Dendritic cell treated with granulocyte-macrophage colony-stimulating factor and Interleukin-4, amounts not matched to agents 40 ng/mL and 50 ng/mL, for 4 days (primary cell): ENCODE results near the gene DNASE2B.

Experiments used
- H3K27ac Mint-ChIP-seq: one replicate; pipeline ENCODE4 v1.8.0; 2022; ENCODE audit warnings: mild to moderate bottlenecking, mixed read lengths
- H3K27me3 Mint-ChIP-seq: one replicate; pipeline ENCODE4 v1.8.0; 2022; ENCODE audit warnings: mild to moderate bottlenecking, mixed read lengths
- H3K36me3 Mint-ChIP-seq: one replicate; pipeline ENCODE4 v1.8.0; 2022; ENCODE audit warnings: low read depth, mixed read lengths
- H3K4me1 Mint-ChIP-seq: one replicate; pipeline ENCODE4 v1.8.0; 2022; ENCODE audit warnings: low read depth, mixed read lengths
- H3K4me3 Mint-ChIP-seq: one replicate; pipeline ENCODE4 v1.8.0; 2022; ENCODE audit warnings: mild to moderate bottlenecking, moderate library complexity, mixed read lengths
- H3K9me3 Mint-ChIP-seq: one replicate; pipeline ENCODE4 v1.8.0; 2022; ENCODE audit warnings: mixed read lengths
- intact Hi-C: fragments of 100-400 bp; cut with micrococcal nuclease; formaldehyde crosslinking; loops from one replicate; pipeline ENCODE4 v1.15.0; 2022

The DNASE2B gene

DNA sequence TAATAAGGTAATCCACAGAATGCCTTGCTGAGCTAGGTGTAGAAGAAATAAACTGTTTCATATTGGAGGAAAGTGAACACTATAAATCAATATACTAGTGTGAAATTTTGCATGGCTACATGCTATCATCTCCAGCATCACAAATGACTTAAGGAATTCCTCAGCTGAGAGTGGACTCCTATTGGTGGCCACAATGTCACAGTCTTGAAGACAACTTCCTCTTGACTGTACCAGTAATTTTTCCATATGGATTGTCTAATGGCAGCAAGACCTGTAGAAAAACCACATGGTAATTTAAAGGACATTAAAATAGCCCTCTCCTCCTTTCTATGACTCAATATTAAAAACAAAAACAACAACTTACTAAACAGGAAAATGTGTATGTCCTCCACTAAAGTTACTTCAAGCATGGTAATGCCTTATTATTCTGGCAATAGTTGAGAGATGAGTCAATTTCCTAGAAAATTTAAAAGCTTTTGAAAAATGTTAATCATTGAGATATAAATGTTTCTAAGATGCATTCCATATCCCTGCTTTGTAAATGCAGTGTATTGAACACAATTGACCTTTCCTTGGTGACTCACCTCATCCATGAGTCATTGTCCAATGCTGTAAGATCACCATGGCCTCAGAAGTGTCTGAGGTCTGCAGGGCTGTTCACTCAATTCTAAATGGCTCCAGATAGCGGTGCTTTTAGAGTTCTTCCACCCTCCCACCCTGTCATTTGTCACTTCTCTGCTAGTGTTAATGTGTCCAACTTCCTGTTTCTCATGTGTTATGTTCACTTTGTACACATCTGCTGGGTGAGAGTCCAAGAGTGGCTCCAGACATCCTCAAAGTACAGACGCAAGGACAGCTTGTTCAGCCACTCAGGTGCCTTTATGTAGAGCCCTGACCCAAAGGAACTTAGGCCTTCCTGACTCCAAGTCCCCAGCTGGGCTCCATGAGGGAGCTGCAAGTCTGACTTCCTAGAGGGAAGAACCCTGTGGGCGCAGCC lies 32.8 kb upstream of the DNASE2B start:
- intact Hi-C loops, result no loop called here
- Mint-ChIP-seq H3K27ac (no peak overlapping the region), H3K4me1 (peaks cover 17% of the 10 kb centered on the region), H3K4me3 (no peak overlapping the region), H3K27me3 (no peaks in the 10 kb centered on the region), H3K9me3 (no peaks in the 10 kb centered on the region), H3K36me3 (no peaks in the 10 kb centered on the region)

DNA sequence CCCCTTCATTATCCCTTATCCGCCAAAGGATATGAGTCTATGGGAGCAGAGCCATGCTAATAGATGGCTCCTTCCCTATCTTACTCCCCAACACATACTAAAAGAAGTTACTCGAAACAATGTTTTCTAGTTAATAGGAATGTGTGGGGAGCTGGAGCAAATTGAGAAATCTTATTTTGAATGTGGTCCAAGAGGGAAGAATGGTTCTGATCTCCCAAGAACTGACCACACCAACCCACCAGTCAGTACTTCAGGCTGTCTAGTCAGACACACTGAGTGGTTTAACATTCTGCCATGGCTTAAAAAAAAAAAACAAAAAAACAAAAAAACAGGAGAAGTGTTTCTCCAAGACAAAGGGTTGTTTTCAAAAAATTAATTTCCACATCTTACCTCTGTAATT lies 31.5 kb upstream of the DNASE2B start:
- no peak overlapping the region for H3K27ac Mint-ChIP-seq

GRCh38 chr1:84367219-84367618 lies 31.1 kb upstream of the DNASE2B start:
- H3K27me3 Mint-ChIP-seq, result no peaks in the 10 kb centered on the region
- H3K4me3 Mint-ChIP-seq, result no peak overlapping the region
- H3K4me1 Mint-ChIP-seq, result peaks cover 17% of the 10 kb centered on the region
- H3K27ac Mint-ChIP-seq, result no peak overlapping the region
- H3K36me3 Mint-ChIP-seq, result no peaks in the 10 kb centered on the region
- intact Hi-C loops, result no loop called here
- no peaks in the 10 kb centered on the region for H3K9me3 Mint-ChIP-seq

More for the DNA sequence above, 31.5 kb upstream of the DNASE2B start:
- peaks cover 17% of the 10 kb centered on the region for H3K4me1 Mint-ChIP-seq
- no peak overlapping the region for H3K4me3 Mint-ChIP-seq
- no peaks in the 10 kb centered on the region for H3K27me3 Mint-ChIP-seq
- no peaks in the 10 kb centered on the region for H3K36me3 Mint-ChIP-seq
- H3K9me3 Mint-ChIP-seq, result no peaks in the 10 kb centered on the region
- intact Hi-C loops, result no loop called here

- Mint-ChIP-seq H3K27me3 (no peaks in the 10 kb centered on the region), H3K4me3 (no peak overlapping the region), H3K27ac (no peak overlapping the region), H3K36me3 (no peaks in the 10 kb centered on the region), H3K4me1 (peaks cover 10% of the 10 kb centered on the region), H3K9me3 (no peaks in the 10 kb centered on the region)
- intact Hi-C loops, result no loop called here
Observed at GRCh38 chr1:84368441-84368840, 29.8 kb upstream of the DNASE2B start.

DNA sequence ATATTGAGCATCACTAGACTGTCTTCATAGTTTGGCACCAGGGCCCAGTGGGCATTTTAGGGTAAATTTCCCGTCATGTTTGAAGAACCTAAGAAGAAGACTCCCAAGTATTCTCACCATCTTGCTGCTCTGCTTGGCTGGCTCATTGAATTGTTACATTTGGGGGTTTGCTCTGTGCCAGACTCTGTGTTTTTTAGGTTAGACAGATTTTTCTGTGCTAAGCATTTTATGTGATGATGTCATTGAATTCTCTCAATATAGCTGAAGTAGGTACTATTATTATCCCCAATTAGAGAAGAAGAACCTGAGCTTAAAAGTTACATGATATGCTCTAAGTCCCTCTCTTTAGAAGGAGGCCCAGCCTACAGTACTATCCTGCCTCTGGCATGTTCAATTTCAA lies 28.0 kb upstream of the DNASE2B start:
- no peaks in the 10 kb centered on the region for H3K36me3 Mint-ChIP-seq
- intact Hi-C loops, result no loop called here
- no peaks in the 10 kb centered on the region for H3K27me3 Mint-ChIP-seq
- peaks cover 16% of the 10 kb centered on the region for H3K4me1 Mint-ChIP-seq
- H3K27ac Mint-ChIP-seq, result no peak overlapping the region
- no peaks in the 10 kb centered on the region for H3K9me3 Mint-ChIP-seq
- H3K4me3 Mint-ChIP-seq, result no peak overlapping the region

DNA sequence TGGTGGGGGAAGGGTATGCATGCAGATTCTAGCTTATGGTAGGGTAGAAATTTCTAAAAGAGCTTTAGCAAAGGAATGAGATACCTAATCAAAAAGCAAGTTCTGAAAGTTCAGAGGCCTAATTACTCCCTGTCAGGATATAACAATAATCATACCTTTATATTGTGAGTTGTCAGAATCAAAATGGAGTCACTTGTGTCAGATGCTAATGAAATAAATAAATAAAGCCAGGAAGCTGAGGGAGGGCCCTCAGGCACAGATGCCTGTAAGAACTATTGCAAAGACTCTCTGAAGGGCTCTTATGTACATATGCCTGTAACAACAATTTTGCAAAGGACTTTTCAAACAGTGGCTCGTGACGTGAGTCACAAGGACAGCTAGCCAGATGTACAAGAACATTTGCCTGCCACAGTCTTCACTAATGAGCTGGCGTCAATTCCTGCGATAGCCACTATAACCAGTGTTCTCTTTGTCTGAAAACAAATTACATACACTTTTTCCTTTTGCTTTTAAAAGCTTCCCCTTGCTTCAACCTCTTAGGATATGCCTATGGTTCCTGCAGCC lies 27.4 kb upstream of the DNASE2B start:
- Mint-ChIP-seq H3K27me3 (no peaks in the 10 kb centered on the region), H3K4me1 (peaks cover 11% of the 10 kb centered on the region), H3K36me3 (no peaks in the 10 kb centered on the region), H3K4me3 (no peak overlapping the region), H3K9me3 (no peaks in the 10 kb centered on the region), H3K27ac (no peak overlapping the region)
- intact Hi-C loops, result no loop called here

- no peak overlapping the region for H3K4me3 Mint-ChIP-seq
- H3K4me1 Mint-ChIP-seq, result peaks cover 7% of the 10 kb centered on the region
- H3K27me3 Mint-ChIP-seq, result no peaks in the 10 kb centered on the region
- H3K9me3 Mint-ChIP-seq, result no peaks in the 10 kb centered on the region
- H3K36me3 Mint-ChIP-seq, result no peaks in the 10 kb centered on the region
- H3K27ac Mint-ChIP-seq, result no peak overlapping the region
- intact Hi-C loops, result no loop called here
Observed at GRCh38 chr1:84373436-84374141, 24.7 kb upstream of the DNASE2B start.

DNA sequence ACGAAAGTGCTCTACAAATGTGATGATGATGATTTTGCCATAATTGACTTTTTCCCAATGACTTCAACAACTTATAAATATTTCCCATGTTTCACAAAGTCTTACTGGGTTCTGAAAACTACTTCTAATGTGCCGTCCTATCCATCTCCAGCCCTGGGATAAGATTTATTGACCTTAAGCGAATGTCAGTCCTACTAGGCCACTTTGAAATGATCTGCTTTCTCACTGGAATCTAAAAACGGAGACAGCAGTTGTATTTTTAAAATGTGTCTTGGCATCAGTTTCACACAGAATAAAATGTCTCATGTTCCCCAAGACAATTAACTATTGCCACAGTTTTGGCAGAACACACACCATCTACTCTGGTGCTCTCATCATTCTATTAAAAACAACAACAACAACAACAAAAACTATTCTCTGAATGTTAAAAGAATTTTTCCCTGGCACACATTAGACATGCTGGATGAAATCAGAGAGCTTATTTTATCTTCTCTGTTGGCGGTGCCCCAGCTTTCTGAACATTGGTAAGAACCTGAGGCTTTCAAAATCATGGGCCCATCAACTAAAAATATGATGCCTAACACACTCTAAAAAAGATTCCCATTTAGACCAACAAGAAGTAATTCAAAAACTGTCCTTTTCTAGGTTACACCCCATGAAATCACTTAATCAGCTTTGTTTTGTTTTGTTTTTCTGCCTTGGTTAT lies 23.1 kb upstream of the DNASE2B start:
- Mint-ChIP-seq H3K27ac (no peak overlapping the region), H3K4me3 (no peak overlapping the region), H3K4me1 (peaks cover 8% of the 10 kb centered on the region), H3K36me3 (no peaks in the 10 kb centered on the region), H3K9me3 (no peaks in the 10 kb centered on the region), H3K27me3 (no peaks in the 10 kb centered on the region)
- intact Hi-C loops, result no loop called here

GRCh38 chr1:84376000-84376910 lies 22.0 kb upstream of the DNASE2B start:
- no peaks in the 10 kb centered on the region for H3K9me3 Mint-ChIP-seq
- intact Hi-C loops, result no loop called here
- no peaks in the 10 kb centered on the region for H3K36me3 Mint-ChIP-seq
- no peak overlapping the region for H3K27ac Mint-ChIP-seq
- H3K4me1 Mint-ChIP-seq, result peaks cover 11% of the 10 kb centered on the region
- no peaks in the 10 kb centered on the region for H3K27me3 Mint-ChIP-seq
- no peak overlapping the region for H3K4me3 Mint-ChIP-seq

GRCh38 chr1:84377480-84378095 lies 20.7 kb upstream of the DNASE2B start:
- Mint-ChIP-seq H3K27ac (no peak overlapping the region), H3K4me3 (no peak overlapping the region), H3K9me3 (no peaks in the 10 kb centered on the region), H3K27me3 (no peaks in the 10 kb centered on the region), H3K36me3 (no peaks in the 10 kb centered on the region), H3K4me1 (peaks cover 11% of the 10 kb centered on the region)
- intact Hi-C loops, result no loop called here

DNA sequence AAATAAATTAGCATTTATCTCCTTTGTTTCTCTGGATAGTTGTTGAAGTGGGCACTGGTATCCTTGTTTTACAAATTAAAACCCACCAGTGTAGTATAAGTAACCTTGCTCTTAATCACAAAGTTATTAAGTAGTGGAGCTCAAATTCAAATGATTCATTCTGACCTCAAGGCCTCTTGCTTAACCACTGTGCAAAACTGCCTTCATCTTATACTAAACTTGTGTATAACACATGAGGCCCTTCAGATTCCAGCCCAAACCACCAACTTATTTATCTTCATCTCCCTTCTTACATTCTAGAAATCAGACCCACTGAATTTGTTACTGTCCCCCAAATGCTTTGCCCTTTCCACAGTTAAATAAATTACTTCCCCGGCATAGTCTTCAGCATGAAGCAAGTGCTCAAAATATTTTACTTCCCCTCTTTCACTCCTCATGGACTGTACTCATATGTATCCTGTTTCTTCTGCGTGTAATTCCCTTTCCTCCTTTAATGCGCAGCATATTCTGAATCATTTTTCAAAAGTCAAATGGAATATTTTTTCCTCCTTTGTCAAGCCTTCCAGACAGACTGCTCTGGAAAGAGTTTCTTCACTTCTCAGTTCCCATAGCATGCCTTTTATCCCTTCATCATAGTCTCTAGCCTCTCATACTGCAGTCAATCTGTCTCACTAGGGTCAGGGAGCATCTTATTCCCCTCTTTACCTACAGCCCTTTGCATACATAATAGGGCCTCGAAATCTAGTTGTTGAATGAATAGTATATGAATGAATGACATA lies 19.0 kb upstream of the DNASE2B start:
- Mint-ChIP-seq H3K4me1 (peaks cover 5% of the 10 kb centered on the region), H3K27me3 (no peaks in the 10 kb centered on the region), H3K27ac (no peak overlapping the region), H3K9me3 (no peaks in the 10 kb centered on the region), H3K36me3 (no peaks in the 10 kb centered on the region), H3K4me3 (no peak overlapping the region)
- intact Hi-C loops, result no loop called here

DNA sequence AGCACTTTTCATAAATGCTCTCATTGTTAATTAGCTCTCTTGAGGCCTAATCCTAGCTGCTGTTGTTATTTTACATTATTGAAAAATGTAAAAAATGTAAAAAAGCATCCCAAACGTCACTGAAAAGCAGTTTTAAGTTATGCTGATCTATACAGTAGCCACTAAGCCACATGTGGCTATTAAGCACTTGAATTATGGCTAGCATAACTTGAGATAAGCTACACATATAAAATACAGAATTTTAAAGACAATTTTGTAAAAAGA lies 18.4 kb upstream of the DNASE2B start:
- Mint-ChIP-seq H3K36me3 (no peaks in the 10 kb centered on the region), H3K27ac (no peak overlapping the region), H3K4me3 (no peak overlapping the region), H3K9me3 (no peaks in the 10 kb centered on the region), H3K4me1 (peaks cover 5% of the 10 kb centered on the region), H3K27me3 (no peaks in the 10 kb centered on the region)
- intact Hi-C loops, result no loop called here
